ENCODE results near the gene FGF3. TPM values are rescaled to one million over a fixed set of nuclear protein-coding genes. Genes with fewer than 3 reads are reported as not detected.

FGF3 gene
- not detected in 2 replicates for total RNA-seq

GRCh38 chr11:69818603-69819441 is at the start of gene FGF3:
Gene FGF3 (minus strand): TSS chr11:69819416. CDS start chr11:69818933, 483 bp downstream.
- no peak for DNase-seq (ENCODE audit: extremely low read depth, low read depth, low spot score)

DNA sequence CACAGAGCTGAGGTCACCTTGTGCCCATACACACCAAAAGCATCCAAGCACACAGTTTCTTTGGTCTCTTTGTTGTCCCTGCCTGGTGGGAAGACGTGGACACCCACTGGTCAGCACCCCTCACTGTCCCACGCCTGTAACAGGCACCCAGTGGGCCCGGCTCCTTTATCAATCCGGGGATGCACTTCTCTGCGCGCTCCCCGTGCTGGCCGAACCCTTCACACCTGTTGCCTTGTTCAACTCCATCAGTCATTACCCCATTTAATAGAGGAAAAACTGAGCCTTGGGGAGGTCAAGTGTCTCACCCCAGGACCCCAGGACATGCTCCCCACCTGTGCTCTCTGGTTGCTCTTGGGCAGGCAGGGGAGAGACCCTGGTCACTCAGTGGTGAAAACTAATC is 49.7 kb upstream of the FGF3 start:
- no peak for DNase-seq (ENCODE audit: extremely low read depth, low read depth, low spot score)

- DNase-seq (ENCODE audit: extremely low read depth, low read depth, low spot score): no peak
These were observed 49.0 kb upstream of the FGF3 start for GRCh38 chr11:69868006-69868810.

- DNase-seq (ENCODE audit: extremely low read depth, low read depth, low spot score): no peak
These were observed 48.1 kb upstream of the FGF3 start for GRCh38 chr11:69867076-69868005.

- no peak for DNase-seq (ENCODE audit: extremely low read depth, low read depth, low spot score)
These were observed 47.4 kb upstream of the FGF3 start for GRCh38 chr11:69866648-69867047.

DNA sequence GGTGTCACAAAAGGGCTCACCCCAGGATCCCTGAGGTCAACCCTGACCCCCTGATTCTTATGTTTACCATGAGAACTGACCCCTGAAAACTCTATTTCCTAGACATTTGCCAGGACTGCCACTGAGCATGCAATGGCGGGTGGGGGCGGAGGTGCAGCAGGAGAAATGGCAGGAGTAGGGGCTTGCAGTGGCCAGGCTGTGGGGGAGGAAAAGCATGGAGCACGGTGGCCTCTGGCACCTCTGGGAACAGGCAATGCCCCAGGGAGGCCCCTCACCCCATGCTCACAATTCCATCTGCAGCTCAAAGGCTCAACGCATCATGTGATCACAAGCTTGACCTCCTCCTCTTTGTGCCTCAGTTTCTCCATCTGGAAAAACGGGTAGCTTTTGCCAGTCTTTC is 46.5 kb upstream of the FGF3 start:
- no peak for DNase-seq (ENCODE audit: extremely low read depth, low read depth, low spot score)

DNA sequence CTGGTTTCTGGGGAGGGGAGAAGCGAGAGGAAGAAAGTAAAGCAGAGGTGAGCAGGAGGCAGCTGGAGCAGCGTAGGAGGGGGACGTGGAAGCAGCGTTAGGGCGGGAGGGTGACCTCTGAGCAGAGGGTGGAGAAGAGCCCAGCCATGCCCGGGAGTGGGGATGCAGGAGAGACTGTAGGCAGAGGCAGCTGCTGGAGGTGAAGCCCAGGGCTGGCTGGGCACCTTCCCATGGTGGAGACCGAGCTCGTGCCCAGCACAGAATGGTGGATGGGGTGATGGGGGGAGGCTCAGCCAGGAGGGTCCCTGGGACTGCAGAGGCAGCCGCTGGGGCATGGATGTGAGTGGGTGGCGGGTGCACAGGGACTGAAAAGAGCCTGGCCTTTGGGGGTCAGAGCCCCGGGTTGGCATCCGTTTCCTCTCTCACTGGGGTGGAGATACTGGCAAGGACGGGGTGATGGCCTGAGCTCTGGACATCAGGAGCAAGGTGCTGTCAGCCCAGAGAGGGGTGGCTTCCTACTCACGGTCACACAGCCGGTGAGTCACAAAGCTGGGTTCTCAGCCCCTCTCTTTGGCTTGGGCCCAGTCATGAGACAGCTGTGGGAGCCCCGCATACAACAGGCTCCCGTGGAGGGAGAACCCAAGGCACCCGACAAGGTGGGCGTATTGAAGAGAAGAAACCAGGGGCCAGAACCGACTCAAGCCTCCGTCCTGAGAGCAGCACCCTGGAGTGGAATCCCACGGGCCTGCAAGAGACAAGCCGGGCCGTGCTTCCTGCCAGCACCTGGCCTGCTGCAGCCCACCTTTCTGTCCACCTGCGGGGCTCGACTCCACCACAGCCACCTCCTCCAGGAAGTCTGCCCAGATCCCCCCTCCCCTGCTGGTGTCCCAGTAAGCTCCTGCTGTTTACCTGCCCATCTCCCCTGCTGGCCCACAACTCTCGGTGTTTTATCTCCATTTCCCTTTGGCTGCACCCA is 45.8 kb upstream of the FGF3 start:
- no peak for DNase-seq (ENCODE audit: extremely low read depth, low read depth, low spot score)

- DNase-seq (ENCODE audit: extremely low read depth, low read depth, low spot score): no peak
These were observed 44.5 kb upstream of the FGF3 start for GRCh38 chr11:69863544-69864200.

GRCh38 chr11:69862797-69863543 is 43.8 kb upstream of the FGF3 start:
- no peak for DNase-seq (ENCODE audit: extremely low read depth, low read depth, low spot score)

DNA sequence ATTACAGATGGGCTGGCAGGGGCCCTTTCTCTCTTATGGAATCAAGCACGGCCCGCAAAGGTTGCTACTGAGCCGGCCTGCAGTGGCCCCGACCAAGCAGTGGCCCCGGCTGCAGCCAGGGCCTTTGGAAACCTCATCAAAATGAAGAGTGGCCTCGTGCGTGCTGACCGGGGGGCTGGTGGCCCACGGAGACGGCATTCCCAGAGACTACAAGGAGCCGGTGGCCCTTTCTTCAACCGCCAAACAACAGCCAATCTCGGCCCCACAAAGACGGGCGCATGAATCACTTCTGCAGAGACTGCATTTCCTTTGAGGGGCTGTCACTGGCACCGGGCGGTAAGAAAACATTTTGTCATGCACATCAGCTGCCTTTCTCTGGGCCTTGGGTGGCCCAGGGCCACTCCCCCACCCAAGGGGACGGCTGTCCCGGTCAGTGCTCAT is 43.1 kb upstream of the FGF3 start:
- no peak for DNase-seq (ENCODE audit: extremely low read depth, low read depth, low spot score)

GRCh38 chr11:69861901-69862300 is 42.7 kb upstream of the FGF3 start:
- no peak for DNase-seq (ENCODE audit: extremely low read depth, low read depth, low spot score)

DNA sequence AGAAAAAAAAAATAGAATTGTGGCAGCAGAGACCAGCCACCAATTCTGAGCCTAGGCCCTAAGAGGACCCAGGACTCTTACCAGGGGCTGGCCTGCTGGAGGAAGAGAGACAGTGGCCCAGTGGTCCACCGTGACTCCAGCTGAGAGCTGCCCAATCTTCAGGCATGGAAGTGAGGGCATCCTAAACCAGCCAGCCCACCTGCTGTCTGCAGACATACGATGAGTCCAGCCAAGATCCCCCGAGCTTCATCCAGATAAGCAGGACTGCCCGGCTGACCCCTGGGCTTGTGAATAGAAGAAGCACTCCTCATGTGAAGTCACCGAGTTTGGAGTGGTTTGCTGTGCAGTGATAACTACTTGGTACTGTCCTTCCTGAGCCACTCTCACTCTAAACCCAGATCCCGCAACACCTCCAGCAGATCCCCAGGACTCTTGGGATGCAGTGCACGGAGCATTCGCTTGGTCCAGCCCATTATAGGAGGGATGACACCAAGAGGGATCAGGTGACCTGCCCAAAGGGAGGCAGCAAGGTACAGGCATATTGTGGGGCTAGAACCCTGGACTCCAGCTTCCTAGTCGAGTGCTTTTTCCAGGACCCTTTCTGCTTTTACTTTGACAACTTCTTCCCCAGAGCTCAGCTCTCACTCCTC is 41.7 kb upstream of the FGF3 start:
- no peak for DNase-seq (ENCODE audit: extremely low read depth, low read depth, low spot score)

GRCh38 chr11:69860244-69860643 is 41.0 kb upstream of the FGF3 start:
- no peak for DNase-seq (ENCODE audit: extremely low read depth, low read depth, low spot score)

DNA sequence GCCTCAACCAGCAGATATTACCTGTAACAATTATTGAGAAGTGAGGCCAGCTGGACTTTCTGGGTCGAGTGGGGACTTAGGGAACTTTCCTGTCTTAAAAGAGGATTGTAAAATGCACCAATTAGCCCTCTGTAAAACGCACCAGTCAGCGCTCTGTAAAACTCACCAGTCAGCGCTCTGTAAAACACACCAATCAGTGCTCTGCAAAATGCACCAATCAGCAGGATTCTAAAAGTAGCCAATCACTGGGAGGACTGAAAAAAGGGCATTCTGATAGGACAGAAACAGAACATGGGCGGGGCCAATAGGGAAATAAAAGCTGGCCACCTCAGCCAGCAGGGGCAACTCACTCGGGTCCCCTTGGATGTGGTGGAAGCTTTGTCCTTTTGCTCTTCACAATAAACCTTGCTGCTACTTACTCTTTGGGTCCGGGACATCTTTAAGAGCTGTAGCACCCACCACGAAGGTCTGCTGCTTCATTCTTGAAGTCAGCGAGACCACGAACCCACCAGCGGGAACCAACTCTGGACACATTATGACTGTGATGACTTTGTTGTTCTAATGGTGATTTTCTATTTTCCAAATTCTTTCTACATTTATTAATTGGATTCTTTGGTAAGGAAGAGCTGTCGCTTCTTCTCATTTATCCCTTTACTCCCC is 40.2 kb upstream of the FGF3 start:
- no peak for DNase-seq (ENCODE audit: extremely low read depth, low read depth, low spot score)

GRCh38 chr11:69855421-69855820 is 36.2 kb upstream of the FGF3 start:
- DNase-seq (ENCODE audit: extremely low read depth, low read depth, low spot score): no peak

DNA sequence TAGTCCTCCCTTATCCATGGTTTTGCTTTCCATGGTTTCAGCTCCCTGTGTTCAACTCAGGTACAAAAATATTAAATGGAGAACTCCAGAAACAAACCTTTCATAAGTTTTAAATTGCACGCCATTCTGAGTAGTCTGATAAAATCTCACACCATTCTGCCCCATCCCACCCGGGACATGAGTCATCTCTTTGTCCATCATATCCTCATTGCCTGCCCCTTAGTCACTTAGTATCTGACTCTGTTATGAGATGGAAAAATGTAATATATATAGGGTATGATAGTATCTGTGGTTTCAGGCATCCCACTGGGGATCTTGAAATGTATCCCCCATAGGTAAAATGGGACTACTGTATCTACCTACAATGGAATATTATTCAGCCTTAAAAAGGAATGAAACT is 35.5 kb upstream of the FGF3 start:
- no peak for DNase-seq (ENCODE audit: extremely low read depth, low read depth, low spot score)

DNA sequence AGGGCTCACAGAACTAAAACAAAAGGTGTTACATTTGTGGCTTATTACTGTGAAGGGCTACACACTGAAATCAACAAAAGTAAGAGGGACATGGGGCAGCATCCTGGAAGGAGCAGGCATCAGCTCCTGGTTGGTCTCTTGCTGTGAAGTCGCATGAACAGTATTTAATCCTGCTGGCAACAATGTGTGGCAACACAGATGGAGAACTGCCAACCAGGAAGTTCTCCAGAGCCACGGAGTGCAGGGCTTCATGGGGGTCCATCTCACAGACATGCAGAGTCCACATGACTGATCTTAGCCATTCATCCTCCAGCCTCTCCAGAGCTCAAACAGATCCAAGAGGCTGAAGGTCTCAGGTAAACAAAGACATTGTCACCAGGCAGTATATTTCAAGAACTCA is 32.8 kb upstream of the FGF3 start:
- no peak for DNase-seq (ENCODE audit: extremely low read depth, low read depth, low spot score)

Measured in glomerular endothelial cell (primary cell).